H9 (cell line): ENCODE measurements around the gene ANKS3. TPM values are rescaled to one million over a fixed set of nuclear protein-coding genes. Genes with fewer than 3 reads are reported as not detected.

Experiments used
- DNase-seq: peaks from one replicate; pipeline ENCODE4 v3.0.0-alpha.2; 2017
- H2AFZ ChIP-seq: one replicate; pipeline ENCODE4 v1.6.1; 2013; ENCODE audit warnings: mild to moderate bottlenecking, low read length, control low read depth, moderate library complexity
- H2AK5ac ChIP-seq: 2 replicates; pipeline ENCODE4 v1.6.1; 2013; ENCODE audit warnings: low read length, control low read depth, mixed read lengths; ENCODE audit not compliant: insufficient read length
- H2BK120ac ChIP-seq: one replicate; pipeline ENCODE4 v1.6.1; 2013; ENCODE audit warnings: low read depth, mild to moderate bottlenecking, low read length, control low read depth, inconsistent platforms; ENCODE audit not compliant: poor library complexity, severe bottlenecking
- H2BK12ac ChIP-seq: 2 replicates; pipeline ENCODE4 v1.6.1; 2013; ENCODE audit warnings: low read length, control low read depth, mixed read lengths, low read depth; ENCODE audit not compliant: insufficient read length
- H2BK15ac ChIP-seq: 2 replicates; pipeline ENCODE4 v1.6.1; 2013; ENCODE audit warnings: low read depth, low read length, control low read depth
- H2BK20ac ChIP-seq: one replicate; pipeline ENCODE4 v1.6.1; 2013; ENCODE audit warnings: low read depth, mild to moderate bottlenecking, low read length, control low read depth, inconsistent platforms; ENCODE audit not compliant: poor library complexity, severe bottlenecking
- H2BK5ac ChIP-seq: 2 replicates; pipeline ENCODE4 v1.6.1; 2013; ENCODE audit warnings: low read length, control low read depth, mixed read lengths; ENCODE audit not compliant: insufficient read length
- H3K14ac ChIP-seq: 2 replicates; pipeline ENCODE4 v1.6.1; 2013; ENCODE audit warnings: low read length, control low read depth; ENCODE audit not compliant: insufficient read depth
- H3K18ac ChIP-seq: 2 replicates; pipeline ENCODE4 v1.6.1; 2013; ENCODE audit warnings: low read depth, mild to moderate bottlenecking, mixed read lengths, low read length, control low read depth; ENCODE audit not compliant: insufficient read length
- H3K23ac ChIP-seq: 2 replicates; pipeline ENCODE4 v1.6.1; 2013; ENCODE audit warnings: low read length, control low read depth, mixed read lengths, low read depth; ENCODE audit not compliant: insufficient read length
- H3K23me2 ChIP-seq: 2 replicates; pipeline ENCODE4 v1.6.1; 2013; ENCODE audit warnings: low read depth, mild to moderate bottlenecking, mixed read lengths, low read length, control low read depth; ENCODE audit not compliant: insufficient read length, poor library complexity, severe bottlenecking
- H3K27ac ChIP-seq: 2 replicates; pipeline ENCODE4 v1.5.1; 2013; ENCODE audit warnings: low read length, control low read depth, mixed read lengths, low read depth; ENCODE audit not compliant: insufficient read length
- H3K27me3 ChIP-seq: 2 replicates; pipeline ENCODE4 v1.6.1; 2013; ENCODE audit warnings: low read length, control low read depth, inconsistent platforms; ENCODE audit not compliant: insufficient read depth
- H3K4ac ChIP-seq: 2 replicates; pipeline ENCODE4 v1.6.1; 2013; ENCODE audit warnings: low read depth, mild to moderate bottlenecking, control low read depth, inconsistent platforms, low read length, moderate library complexity
- H3K4me1 ChIP-seq: 2 replicates; pipeline ENCODE4 v1.6.1; 2013; ENCODE audit warnings: low read length, control low read depth, inconsistent platforms; ENCODE audit not compliant: insufficient read depth
- H3K4me2 ChIP-seq: 2 replicates; pipeline ENCODE4 v1.6.1; 2013; ENCODE audit warnings: low read length, control low read depth, mixed read lengths; ENCODE audit not compliant: insufficient read length, insufficient read depth
- H3K56ac ChIP-seq: 2 replicates; pipeline ENCODE4 v1.6.1; 2013; ENCODE audit warnings: low read depth, mild to moderate bottlenecking, mixed read lengths, low read length, control low read depth; ENCODE audit not compliant: insufficient read length
- H3K79me1 ChIP-seq: 2 replicates; pipeline ENCODE4 v1.6.1; 2013; ENCODE audit warnings: low read depth, mild to moderate bottlenecking, moderate library complexity, low read length, control low read depth, inconsistent platforms; ENCODE audit not compliant: insufficient read depth, poor library complexity, severe bottlenecking
- H3K79me2 ChIP-seq: 2 replicates; pipeline ENCODE4 v1.6.1; 2013; ENCODE audit warnings: low read length, control low read depth, inconsistent platforms; ENCODE audit not compliant: insufficient read depth
- H3K9ac ChIP-seq: 2 replicates; pipeline ENCODE4 v1.6.1; 2013; ENCODE audit warnings: low read length, control low read depth, mixed read lengths; ENCODE audit not compliant: insufficient read length; ENCODE audit errors: extremely low read depth
- H3K9me3 ChIP-seq: one replicate; pipeline ENCODE4 v1.6.1; 2013; ENCODE audit warnings: low read depth, low read length, inconsistent platforms; ENCODE audit not compliant: control insufficient read depth
- H3T11ph ChIP-seq: one replicate; pipeline ENCODE4 v1.6.1; 2013; ENCODE audit warnings: mild to moderate bottlenecking, low read length, control low read depth, inconsistent platforms
- H4K20me1 ChIP-seq: one replicate; pipeline ENCODE4 v1.6.1; 2013; ENCODE audit not compliant: control insufficient read depth, insufficient read length, insufficient read depth
- H4K5ac ChIP-seq: 2 replicates; pipeline ENCODE4 v1.6.1; 2013; ENCODE audit warnings: low read depth, mild to moderate bottlenecking, mixed read lengths, low read length, control low read depth; ENCODE audit not compliant: insufficient read length
- H4K8ac ChIP-seq: replicated peaks from 2 replicates; pipeline ENCODE4 v1.6.1; 2013; ENCODE audit warnings: low read length, control low read depth, mixed read lengths, low read depth; ENCODE audit not compliant: insufficient read length
- H4K91ac ChIP-seq: 2 replicates; pipeline ENCODE4 v1.6.1; 2013; ENCODE audit warnings: low read depth, mild to moderate bottlenecking, moderate library complexity, mixed read lengths, low read length, control low read depth; ENCODE audit not compliant: insufficient read length
- H3K27ac Mint-ChIP-seq, 3 experiments: 2 replicates in 2 of 3; 3 replicates in 1 of 3; pipeline ENCODE4 v1.8.0; 2020 to 2021; ENCODE audit warnings: mixed read lengths in 3 of 3, mild to moderate bottlenecking in 1 of 3, moderate library complexity in 1 of 3
- H3K27me3 Mint-ChIP-seq: 2 replicates; pipeline ENCODE4 v1.8.0; 2021; ENCODE audit warnings: low read depth, mild to moderate bottlenecking, moderate library complexity, mixed read lengths
- H3K36me3 Mint-ChIP-seq, 3 experiments: 2 replicates in 2 of 3; 3 replicates in 1 of 3; pipeline ENCODE4 v1.8.0; 2020 to 2021; ENCODE audit warnings: low read depth in 3 of 3, mixed read lengths in 3 of 3; ENCODE audit not compliant: insufficient read depth in 1 of 3
- H3K4me1 Mint-ChIP-seq, 2 experiments: 2 replicates each; pipeline ENCODE4 v1.8.0; 2020; ENCODE audit warnings: mixed read lengths in 2 of 2
- H3K4me3 Mint-ChIP-seq, 2 experiments: 2 replicates in 1 of 2; 3 replicates in 1 of 2; pipeline ENCODE4 v1.8.0; 2020 to 2021; ENCODE audit warnings: mild to moderate bottlenecking in 2 of 2, mixed read lengths in 2 of 2, moderate library complexity in 1 of 2
- H3K9me3 Mint-ChIP-seq, 2 experiments: 2 replicates in 1 of 2; 3 replicates in 1 of 2; pipeline ENCODE4 v1.8.0; 2020; ENCODE audit warnings: mild to moderate bottlenecking in 2 of 2, mixed read lengths in 2 of 2, moderate library complexity in 1 of 2
- CTCF ChIP-seq: fragments of 200-600 bp; sonication (generic); conservative IDR thresholded peaks from 3 replicates; pipeline ENCODE4 v1.8.0; 2021; ENCODE audit warnings: antibody characterized with exemption, mild to moderate bottlenecking
- WGBS: extraction: QIAGEN DNeasy Blood & Tissue Kit; methylation state at CpG from one replicate; pipeline ENCODE4 v1.1.7; 2013; ENCODE audit warnings: missing lambda C conversion rate, low lambda C conversion rate, mixed read lengths; ENCODE audit not compliant: insufficient read length; ENCODE audit errors: extremely low coverage; 5-methylcytosine and 5-hydroxymethylcytosine counted together
- total RNA-seq: library from RNA; stranded (reverse); gene quantifications from 2 replicates; pipeline ENCODE4 v1.2.1, GENCODE V29; 2021

Gene ANKS3
- total RNA-seq, 1 experiment from 2014 or later: 32.0 TPM

GRCh38 chr16:4688674-4689045, 45.4 kb downstream of the ANKS3 start:
- no peak overlapping the region; a peak in 1 of 5 replicates for H3K4me3 Mint-ChIP-seq
- H3K4me1 Mint-ChIP-seq: peaks cover 2 to 3% of the 10 kb centered on the region in 2 experiments; a peak in 2 of 4 replicates
- H3K23ac ChIP-seq: no peak overlapping the region
- H4K8ac ChIP-seq: no peak overlapping the region
- no peaks in the 10 kb centered on the region for H3K9me3 Mint-ChIP-seq
- no peak for DNase-seq
- no peak overlapping the region for H2BK5ac ChIP-seq
- no peak overlapping the region for H2AFZ ChIP-seq
- no peak overlapping the region for H2BK15ac ChIP-seq
- H3K79me2 ChIP-seq: no peaks in the 10 kb centered on the region
- no peak overlapping the region for H3K14ac ChIP-seq
- no peak overlapping the region for H4K91ac ChIP-seq
- no peak for TF ChIP-seq CTCF
- H2BK120ac ChIP-seq: no peak overlapping the region
- H3K9ac ChIP-seq: no peak overlapping the region
- no peaks in the 10 kb centered on the region for H3K27me3 ChIP-seq
- no peaks in the 10 kb centered on the region for H3K9me3 ChIP-seq
- no peak overlapping the region for H2BK12ac ChIP-seq
- no peaks in the 10 kb centered on the region for H4K20me1 ChIP-seq
- H4K5ac ChIP-seq: no peak overlapping the region
- no peak overlapping the region for H2BK20ac ChIP-seq
- H3T11ph ChIP-seq: no peak overlapping the region
- H2AK5ac ChIP-seq: no peak overlapping the region
- no CpG with 5 or more reads among the region's 22 CpGs for WGBS
- H3K56ac ChIP-seq: no peak overlapping the region
- peaks cover 1 to 27% (median 26%) of the 10 kb centered on the region in 3 experiments; a peak in 6 of 7 replicates for H3K36me3 Mint-ChIP-seq
- H3K4ac ChIP-seq: no peak overlapping the region
- H3K79me1 ChIP-seq: no peaks in the 10 kb centered on the region
- peaks cover 2% of the 10 kb centered on the region; the same call in 1 of the 2 replicates for H3K27me3 Mint-ChIP-seq
- H3K23me2 ChIP-seq: peaks cover 3% of the 10 kb centered on the region
- no peak overlapping the region for H3K18ac ChIP-seq
- H3K4me1 ChIP-seq: no peaks in the 10 kb centered on the region
- H3K27ac ChIP-seq: no peak overlapping the region
- no peak overlapping the region for H3K4me2 ChIP-seq
- H3K27ac Mint-ChIP-seq: no peak overlapping the region
